Posterior vena cava (tissue), 2 donors: ENCODE results near the gene NEBL. TPM values are rescaled to one million over a fixed set of nuclear protein-coding genes. Genes with fewer than 3 reads are reported as not detected.

Experiments
- DNase-seq: peaks from one replicate; pipeline ENCODE4 v3.0.0-alpha.2; 2020; ENCODE audit warnings: low spot score
- intact Hi-C, 2 donors: fragments of 100-400 bp; cut with DNase I; formaldehyde crosslinking; loops; one replicate each; pipeline versions ENCODE4 v1.14.1 to v1.14.2; 2022 to 2023
- total RNA-seq, 2 donors: library from RNA; stranded (reverse); fragmentation: NEBNext Ultra II Directional; extraction: Animal tissue kit (Norgen Biotek cat#: 25700); gene quantifications; one replicate each; pipeline ENCODE4 v1.2.1, GENCODE V29; 2021
- donor health status: DM: yes; HTN: yes; CAD: no.
- donor health status: DM: yes; HTN: yes; CAD: no.

NEBL gene
- total RNA-seq, 2 donors from 2014 or later = 3.1 to 3.5 TPM

DNA sequence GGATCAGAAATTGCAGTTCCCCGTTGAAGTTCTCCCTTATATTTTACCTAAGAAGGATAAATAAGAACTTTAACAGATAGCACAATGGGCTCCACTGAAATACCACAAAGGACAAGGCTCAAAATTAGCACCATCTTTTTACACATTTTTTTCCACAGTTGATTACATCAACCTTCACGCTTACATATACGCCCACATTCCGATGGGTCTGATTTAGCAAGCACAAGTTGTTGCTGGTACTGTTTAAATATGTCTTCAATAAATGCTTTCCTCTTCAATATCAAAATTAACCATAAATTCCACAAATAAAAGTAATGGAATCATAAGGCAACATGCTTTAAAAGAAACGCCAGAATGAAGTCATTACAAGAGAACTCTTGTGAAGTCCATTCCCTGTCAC is 79.5 kb downstream of the NEBL start:
- intact Hi-C loops = no loop called here
- no peak for DNase-seq

- intact Hi-C loops = no loop called here
- no peak for DNase-seq
These were observed 80.0 kb downstream of the NEBL start for GRCh38 chr10:20817116-20817515.

DNA sequence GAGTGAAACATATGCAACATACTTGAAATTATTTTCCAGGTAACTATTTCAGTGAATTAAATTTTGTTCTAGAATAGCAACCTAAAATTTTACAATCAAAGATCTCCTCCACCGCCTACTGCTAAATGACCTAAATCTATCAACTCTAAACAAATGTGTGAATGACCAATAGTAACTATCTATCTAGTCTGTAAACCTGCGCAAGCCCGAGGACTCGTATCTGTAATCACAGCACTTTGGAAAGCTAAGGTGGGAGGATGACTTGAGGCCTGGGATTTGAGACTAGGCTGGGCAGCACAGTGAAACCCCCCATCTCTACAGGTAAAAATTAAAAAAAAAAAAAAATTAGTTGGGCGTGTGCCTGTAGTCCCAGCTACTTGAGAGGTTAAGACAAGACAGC is 83.0 kb downstream of the NEBL start:
- intact Hi-C loops = no loop called here
- DNase-seq = no peak

- no peak for DNase-seq
- intact Hi-C loops = no loop called here
These were observed 86.0 kb downstream of the NEBL start for GRCh38 chr10:20811131-20811530.

DNA sequence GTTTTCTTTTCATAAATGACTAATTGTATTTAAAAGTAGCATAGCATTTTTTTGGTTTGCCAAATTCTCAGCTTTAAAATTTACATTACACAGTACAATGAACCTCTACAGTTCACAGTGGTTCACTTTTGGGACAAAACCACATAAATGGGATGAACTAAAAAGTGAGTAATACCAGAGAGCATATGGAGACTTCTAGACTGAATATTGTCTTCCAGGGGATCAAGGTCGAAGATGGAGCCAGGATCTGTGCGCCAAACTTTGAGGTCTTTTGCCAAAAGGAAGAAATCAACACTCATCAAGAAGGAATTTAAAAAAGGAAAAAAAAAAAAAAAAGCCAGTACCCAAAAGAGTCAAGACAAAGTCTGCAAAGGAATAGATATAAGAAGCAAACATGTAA is 87.5 kb downstream of the NEBL start:
- no peak for DNase-seq
- intact Hi-C loops = no loop called here

DNA sequence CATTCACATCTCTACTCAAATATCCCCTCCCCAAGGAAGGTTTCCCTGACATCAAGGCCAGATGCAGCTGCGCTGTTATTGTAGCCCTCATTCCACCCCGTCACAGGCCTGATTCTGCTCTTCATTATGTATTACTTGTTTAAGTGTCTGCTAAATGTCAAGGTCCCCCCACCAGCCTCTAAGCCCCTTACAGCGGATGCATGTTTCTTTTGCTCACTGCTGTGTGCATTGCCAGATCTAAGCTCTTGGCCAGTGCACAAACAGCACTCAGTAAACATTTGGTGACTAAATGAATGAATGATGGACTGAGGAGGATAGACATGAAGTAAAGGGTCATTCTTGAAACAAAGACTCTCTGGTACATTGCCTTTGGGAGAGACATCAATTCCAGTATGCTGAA is 90.6 kb downstream of the NEBL start:
- DNase-seq = no peak
- intact Hi-C loops = no loop called here

DNA sequence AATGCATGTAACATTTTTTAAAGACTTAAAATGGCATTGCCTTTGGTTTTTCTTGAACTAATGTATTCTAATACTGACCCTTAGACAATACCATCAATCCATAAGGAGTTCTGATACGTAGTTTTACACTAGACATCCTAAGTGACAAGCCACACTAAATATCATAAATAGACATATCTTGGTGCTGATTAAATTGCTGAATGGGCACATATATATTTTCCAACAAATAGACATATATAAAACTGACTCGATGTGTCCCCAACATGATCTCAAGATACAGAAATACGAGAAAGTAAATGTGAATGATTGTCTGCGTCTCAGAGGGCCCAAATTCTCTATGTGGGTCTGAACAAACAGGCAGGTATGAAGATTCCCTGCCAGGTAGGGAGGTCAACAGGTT is 99.8 kb downstream of the NEBL start:
- DNase-seq = no peak
- intact Hi-C loops = no loop called here

DNA sequence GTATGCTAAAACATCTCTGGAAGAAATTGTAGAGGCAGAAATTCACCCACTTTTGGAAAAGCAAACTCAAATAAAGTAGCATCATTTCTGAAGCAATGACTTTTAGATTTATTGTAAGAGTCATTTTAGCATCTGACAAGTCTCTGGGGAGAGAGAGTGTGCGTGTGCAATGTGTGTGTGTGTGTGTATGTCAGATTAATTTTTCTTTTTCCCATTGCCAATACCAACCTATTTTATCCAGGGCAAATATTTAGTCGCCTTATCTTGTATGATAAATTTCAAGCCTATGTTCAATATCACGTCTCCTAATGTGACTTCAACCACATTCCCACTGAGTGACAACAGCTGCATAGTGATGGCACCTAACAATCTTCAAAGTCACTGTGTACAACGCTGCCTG is 101.7 kb downstream of the NEBL start:
- no peak for DNase-seq
- intact Hi-C loops = no loop called here

- intact Hi-C loops = no loop called here
- no peak for DNase-seq
These were observed 111.9 kb downstream of the NEBL start for GRCh38 chr10:20785174-20785573.

DNA sequence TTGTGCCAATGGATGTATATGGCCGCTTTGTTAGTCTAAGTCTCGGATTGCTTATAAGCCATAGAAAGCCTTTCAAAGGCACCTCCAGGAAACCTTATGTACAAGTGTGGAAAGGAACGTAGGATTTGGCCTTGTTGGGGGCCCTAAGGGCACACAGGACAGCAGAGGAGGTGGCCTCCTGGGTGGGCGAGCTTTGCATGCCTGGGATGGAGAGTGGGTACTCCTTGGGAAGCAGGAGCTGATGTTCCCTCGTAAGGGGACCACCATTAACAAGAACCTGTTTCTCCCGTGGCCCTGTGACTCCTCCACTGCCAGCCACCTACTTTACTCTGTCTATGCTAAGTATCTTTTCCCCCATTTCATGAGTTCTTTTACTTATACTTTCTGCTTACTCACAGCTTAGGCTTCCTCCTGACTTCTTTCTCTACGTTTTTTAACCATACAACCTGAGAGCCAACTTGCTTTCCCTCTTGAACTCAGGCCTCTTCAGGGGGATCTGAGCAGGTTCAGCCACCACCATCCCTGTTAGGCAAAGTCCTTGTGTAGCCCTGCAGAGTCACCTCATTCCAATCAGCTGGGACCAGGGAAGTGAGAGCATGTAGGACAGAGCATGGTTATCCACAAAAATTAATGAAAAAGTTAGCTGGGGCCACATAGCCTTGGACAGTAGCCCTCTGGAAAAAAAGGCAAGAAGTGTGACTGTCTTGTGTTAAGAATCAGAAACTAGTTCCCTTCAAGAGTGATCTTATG is 118.9 kb downstream of the NEBL start:
- intact Hi-C loops = loop anchor here in 1 of 2 donors (10.0 kb wide), 1 partner anchor 963 kb away; the partner anchor contains the start of gene PLXDC2
- DNase-seq = no peak

GRCh38 chr10:20776384-20777118 is 120.6 kb downstream of the NEBL start:
- DNase-seq = no peak
- intact Hi-C loops = loop anchor here in 1 of 2 donors (10.0 kb wide), 1 partner anchor 962 kb away; the partner anchor contains the start of gene PLXDC2

DNA sequence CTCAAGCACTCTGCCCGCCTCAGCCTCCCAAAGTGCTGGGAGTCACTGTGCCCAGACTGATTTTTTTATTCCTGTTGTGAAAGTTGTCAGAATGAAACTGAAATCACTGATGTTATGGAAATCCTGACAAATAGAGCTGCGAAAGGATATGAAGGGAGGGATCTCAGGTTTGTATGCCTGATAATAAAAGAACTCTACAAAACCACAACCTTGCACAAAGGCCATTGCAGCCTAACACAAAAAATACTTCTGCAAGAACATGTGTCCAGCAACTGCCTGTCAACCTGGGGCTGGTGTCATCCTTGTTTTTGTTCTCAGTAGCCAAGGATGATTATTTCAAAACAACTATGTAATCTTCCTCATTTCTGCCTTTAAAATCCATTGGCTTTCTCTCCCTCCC is 126.1 kb downstream of the NEBL start:
- intact Hi-C loops = loop anchor here in 1 of 2 donors (10.0 kb wide), 1 partner anchor 956 kb away; the partner anchor contains the start of gene PLXDC2
- DNase-seq = no peak

GRCh38 chr10:20769481-20769880 is 127.6 kb downstream of the NEBL start:
- intact Hi-C loops = no loop called here
- DNase-seq = no peak

- no peak for DNase-seq
- intact Hi-C loops = no loop called here
These were observed 128.3 kb downstream of the NEBL start for GRCh38 chr10:20768843-20769242.

DNA sequence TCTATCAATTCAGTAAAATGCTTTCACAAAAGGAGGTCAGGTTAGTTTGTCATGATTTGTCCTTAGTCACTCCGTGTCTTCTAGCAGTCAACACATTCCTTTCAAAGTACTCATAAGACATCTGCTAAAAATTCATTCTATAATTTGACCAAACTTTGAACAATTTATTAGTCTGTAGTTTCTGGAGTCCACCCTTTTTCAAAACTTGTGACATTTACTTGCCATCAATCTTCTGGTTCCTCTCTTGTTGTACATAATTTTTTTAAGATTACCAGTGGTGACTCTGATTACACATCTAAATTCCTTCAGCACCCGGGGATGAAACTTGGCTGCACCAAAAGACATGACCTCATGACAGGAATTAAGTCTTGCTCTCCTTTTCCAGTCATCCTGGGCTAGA is 130.1 kb downstream of the NEBL start:
- intact Hi-C loops = no loop called here
- DNase-seq = no peak

GRCh38 chr10:20765066-20765465 is 132.0 kb downstream of the NEBL start:
- no peak for DNase-seq
- intact Hi-C loops = no loop called here

GRCh38 chr10:20760460-20760859 is 136.7 kb downstream of the NEBL start:
- DNase-seq = no peak
- intact Hi-C loops = loop anchor here in 1 of 2 donors (5.0 kb wide), 1 partner anchor 943 kb away; the partner anchor contains the start of gene PLXDC2

DNA sequence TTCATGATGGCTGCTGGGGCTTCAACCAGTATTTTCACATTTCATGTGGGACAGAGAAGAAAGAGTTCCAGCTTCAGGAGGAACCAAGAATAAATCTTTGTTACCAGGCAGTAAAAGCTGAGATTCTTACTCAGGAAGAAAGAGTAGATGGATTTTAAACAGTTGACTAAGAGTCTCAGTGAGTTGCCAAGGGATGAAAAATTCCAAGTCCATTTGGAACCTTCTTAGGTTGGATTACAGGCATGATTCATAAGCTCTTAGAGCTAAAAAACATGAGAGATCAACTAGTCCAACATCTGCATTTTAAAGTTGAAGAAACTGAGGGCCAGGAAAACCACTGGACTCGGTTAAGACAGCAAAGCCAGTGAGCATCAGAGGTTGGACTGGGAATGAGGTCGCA is 148.6 kb downstream of the NEBL start:
- intact Hi-C loops = no loop called here
- DNase-seq = no peak

DNA sequence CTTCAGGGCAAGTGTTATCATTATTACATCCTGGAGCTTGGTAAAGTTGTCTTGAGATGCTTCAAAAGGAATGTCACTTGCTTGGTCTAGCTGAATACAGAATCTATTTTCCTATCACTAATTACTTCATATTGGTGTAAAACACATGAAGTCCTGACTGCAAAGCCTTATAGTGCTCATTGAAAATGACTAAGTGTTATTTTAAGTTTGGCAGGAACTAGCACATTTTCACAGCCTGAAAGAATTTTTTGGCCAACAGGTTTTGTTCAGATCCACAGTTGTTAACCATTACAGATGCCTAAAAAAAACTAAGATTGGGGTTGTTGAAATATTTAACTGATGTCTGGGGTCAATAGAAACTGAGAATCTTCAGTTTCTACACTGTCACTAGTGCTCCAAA is 149.3 kb downstream of the NEBL start:
- DNase-seq = no peak
- intact Hi-C loops = no loop called here

- DNase-seq = no peak
- intact Hi-C loops = no loop called here
These were observed 150.3 kb downstream of the NEBL start for GRCh38 chr10:20746856-20747255.
